K562 (cell line): ENCODE data around the gene BHLHE40. TPM values are rescaled to one million over a fixed set of nuclear protein-coding genes. Genes with fewer than 3 reads are reported as not detected.

Experiments
- ARID1B ChIP-seq: fragments of 450-650 bp; IDR thresholded peaks from 2 replicates; pipeline ENCODE4 v1.6.1; 2016; ENCODE audit warnings: antibody characterized with exemption, mild to moderate bottlenecking, inconsistent platforms
- DDX20 ChIP-seq: fragments of 450-650 bp; IDR thresholded peaks from 2 replicates; pipeline ENCODE4 v1.6.1; 2016; ENCODE audit warnings: missing genetic modification characterization, low read depth, mild to moderate bottlenecking, missing compliant biosample characterization, moderate library complexity
- DMBX1 ChIP-seq: fragments of 250-450 bp; sonication (Bioruptor Pico); IDR thresholded peaks from 2 replicates; pipeline ENCODE4 v1.8.0; 2022; ENCODE audit warnings: inconsistent platforms, mild to moderate bottlenecking, moderate library complexity, borderline replicate concordance
- ERF ChIP-seq: fragments of 450-650 bp; formaldehyde crosslinking; IDR thresholded peaks from 2 replicates; pipeline ENCODE4 v1.4.0; 2020; ENCODE audit warnings: mild to moderate bottlenecking, mixed read lengths
- HDAC6 ChIP-seq: IDR thresholded peaks from 2 replicates; pipeline ENCODE4 v1.6.1; 2012; ENCODE audit warnings: low read depth, mild to moderate bottlenecking, control low read depth, inconsistent platforms, low read length, moderate library complexity
- HNRNPH1 ChIP-seq: fragments of 200-400 bp; formaldehyde crosslinking; optimal IDR thresholded peaks from 2 replicates; pipeline ENCODE3; 2017; ENCODE audit warnings: low read depth, mild to moderate bottlenecking, low read length, moderate library complexity
- MAZ ChIP-seq, 2 experiments: fragments of 450-650 bp in 1 of 2; sonication (generic) in 1 of 2; formaldehyde crosslinking; IDR thresholded peaks in 1 of 2; conservative IDR thresholded peaks in 1 of 2; 2 replicates each; pipeline versions ENCODE4 v1.4.0 to v1.5.0; 2020; ENCODE audit warnings: mild to moderate bottlenecking in 1 of 2, missing genetic modification reagents in 1 of 2
- NCOA4 ChIP-seq: fragments of 450-650 bp; IDR thresholded peaks from 2 replicates; pipeline ENCODE4 v1.6.1; 2018; ENCODE audit warnings: mild to moderate bottlenecking; ENCODE audit not compliant: partially characterized antibody
- PTTG1 ChIP-seq: fragments of 450-650 bp; IDR thresholded peaks from 2 replicates; pipeline ENCODE4 v1.6.1; 2016; ENCODE audit warnings: low read depth, mild to moderate bottlenecking, missing genetic modification characterization, missing compliant biosample characterization
- ZBTB17 ChIP-seq: fragments of 450-650 bp; formaldehyde crosslinking; IDR thresholded peaks from 2 replicates; pipeline ENCODE4 v1.4.0; 2020; ENCODE audit warnings: mild to moderate bottlenecking
- ZNF316 ChIP-seq: fragments of 450-650 bp; IDR thresholded peaks from 2 replicates; pipeline ENCODE4 v1.6.1; 2016
- ZNF444 ChIP-seq: fragments of 250-450 bp; sonication (Bioruptor Pico); IDR thresholded peaks from 2 replicates; pipeline ENCODE4 v1.4.0; 2020; ENCODE audit warnings: mild to moderate bottlenecking, moderate library complexity
- ZNF766 ChIP-seq: fragments of 200-800 bp; sonication (Bioruptor generic); conservative IDR thresholded peaks from 2 replicates; pipeline ENCODE4 v1.6.1; 2016; ENCODE audit warnings: missing genetic modification characterization, missing compliant biosample characterization
- polyA plus RNA-seq, 8 experiments: library from polyadenylated mRNA; depleted of rRNA in 4 of 8; stranded (reverse) in 5 of 8; unstranded in 3 of 8; fragments of >200 nt; fragmentation: Nextera tagmentation in 2 of 8; fragmentation: Illumina TruSeq in 1 of 8; extraction: Ambion mirVana in 2 of 8; extraction: Trizol in 1 of 8; gene quantifications; 2 replicates each; pipeline versions ENCODE4 v1.2.1 to v1.2.3, GENCODE V29; 2011 to 2014; ENCODE audit warnings: inconsistent platforms in 1 of 8, missing spikeins in 1 of 8
- total RNA-seq, 7 experiments: library from RNA; depleted of rRNA in 6 of 7; stranded (reverse); fragments of >200 nt in 6 of 7; fragmentation: Illumina TruSeq in 2 of 7; extraction: Trizol in 2 of 7; gene quantifications; 2 replicates each; pipeline versions ENCODE4 v1.2.1 to v1.2.3, GENCODE V29; 2011 to 2021; ENCODE audit warnings: low replicate concordance in 1 of 7
- TF ChIP-seq, protein P1 (sequence below): IDR thresholded peaks from 3 replicates; pipeline ENCODE4 v1.6.1; 2011; ENCODE audit warnings: borderline replicate concordance, mild to moderate bottlenecking, moderate library complexity; ENCODE audit not compliant: insufficient read length; ENCODE audit errors: extremely low read depth
- TF ChIP-seq, protein P2 (sequence below): fragments of 250-450 bp; sonication (Bioruptor Pico); IDR thresholded peaks from 2 replicates; pipeline ENCODE4 v1.4.0; 2020
- TF ChIP-seq, protein P3 (sequence below), 2 experiments: fragments of 450-650 bp in 1 of 2; IDR thresholded peaks; 2 replicates each; pipeline ENCODE4 v1.6.1; 2011 to 2017; ENCODE audit warnings: low read depth in 2 of 2, antibody characterized with exemption in 1 of 2, borderline replicate concordance in 1 of 2, low read length in 1 of 2, mild to moderate bottlenecking in 1 of 2, mixed read lengths in 1 of 2; ENCODE audit not compliant: control insufficient read depth in 1 of 2
- TF ChIP-seq, protein P4 (sequence below): fragments of 250-450 bp; sonication (Bioruptor Pico); IDR thresholded peaks from 2 replicates; pipeline ENCODE4 v1.4.0; 2020; ENCODE audit warnings: mild to moderate bottlenecking, moderate library complexity, borderline replicate concordance

The BHLHE40 gene
- total and polyA plus RNA-seq, 9 of the 15 experiments (the other 6 are each of a cell fraction or from before 2014, with no cell fraction given): 12.0 to 83.9 (median 31.4) TPM

GRCh38 chr3:4996223-4996765 lies 17.1 kb downstream of the BHLHE40 start (continued):
- TF ChIP-seq, protein P1, sequence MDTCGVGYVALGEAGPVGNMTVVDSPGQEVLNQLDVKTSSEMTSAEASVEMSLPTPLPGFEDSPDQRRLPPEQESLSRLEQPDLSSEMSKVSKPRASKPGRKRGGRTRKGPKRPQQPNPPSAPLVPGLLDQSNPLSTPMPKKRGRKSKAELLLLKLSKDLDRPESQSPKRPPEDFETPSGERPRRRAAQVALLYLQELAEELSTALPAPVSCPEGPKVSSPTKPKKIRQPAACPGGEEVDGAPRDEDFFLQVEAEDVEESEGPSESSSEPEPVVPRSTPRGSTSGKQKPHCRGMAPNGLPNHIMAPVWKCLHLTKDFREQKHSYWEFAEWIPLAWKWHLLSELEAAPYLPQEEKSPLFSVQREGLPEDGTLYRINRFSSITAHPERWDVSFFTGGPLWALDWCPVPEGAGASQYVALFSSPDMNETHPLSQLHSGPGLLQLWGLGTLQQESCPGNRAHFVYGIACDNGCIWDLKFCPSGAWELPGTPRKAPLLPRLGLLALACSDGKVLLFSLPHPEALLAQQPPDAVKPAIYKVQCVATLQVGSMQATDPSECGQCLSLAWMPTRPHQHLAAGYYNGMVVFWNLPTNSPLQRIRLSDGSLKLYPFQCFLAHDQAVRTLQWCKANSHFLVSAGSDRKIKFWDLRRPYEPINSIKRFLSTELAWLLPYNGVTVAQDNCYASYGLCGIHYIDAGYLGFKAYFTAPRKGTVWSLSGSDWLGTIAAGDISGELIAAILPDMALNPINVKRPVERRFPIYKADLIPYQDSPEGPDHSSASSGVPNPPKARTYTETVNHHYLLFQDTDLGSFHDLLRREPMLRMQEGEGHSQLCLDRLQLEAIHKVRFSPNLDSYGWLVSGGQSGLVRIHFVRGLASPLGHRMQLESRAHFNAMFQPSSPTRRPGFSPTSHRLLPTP: no peak
- TF ChIP-seq HNRNPH1: no peak
- no peak for TF ChIP-seq HDAC6
- 0 out of 2 replicates have a peak, but pooled peaks have one; percentile 12 for TF ChIP-seq ZNF444 (CRISPR knock-in tag)
- TF ChIP-seq ZBTB17 (CRISPR knock-in tag): 0 out of 2 replicates have a peak, but pooled peaks have one; percentile 58
- peak; percentile 99 for TF ChIP-seq ZNF316
- peak; percentile 20; the same call in 1 of the 2 replicates for TF ChIP-seq DDX20 (tag)
- TF ChIP-seq NCOA4: no peak
- TF ChIP-seq, protein P2, sequence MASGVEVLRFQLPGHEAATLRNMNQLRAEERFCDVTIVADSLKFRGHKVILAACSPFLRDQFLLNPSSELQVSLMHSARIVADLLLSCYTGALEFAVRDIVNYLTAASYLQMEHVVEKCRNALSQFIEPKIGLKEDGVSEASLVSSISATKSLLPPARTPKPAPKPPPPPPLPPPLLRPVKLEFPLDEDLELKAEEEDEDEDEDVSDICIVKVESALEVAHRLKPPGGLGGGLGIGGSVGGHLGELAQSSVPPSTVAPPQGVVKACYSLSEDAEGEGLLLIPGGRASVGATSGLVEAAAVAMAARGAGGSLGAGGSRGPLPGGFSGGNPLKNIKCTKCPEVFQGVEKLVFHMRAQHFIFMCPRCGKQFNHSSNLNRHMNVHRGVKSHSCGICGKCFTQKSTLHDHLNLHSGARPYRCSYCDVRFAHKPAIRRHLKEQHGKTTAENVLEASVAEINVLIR (CRISPR knock-in tag): peak; percentile 28; the same call in 1 of the 2 replicates
- TF ChIP-seq PTTG1 (tag): peak; percentile 52; the same call in 1 of the 2 replicates
- TF ChIP-seq DMBX1 (CRISPR knock-in tag): peak; percentile 76
- TF ChIP-seq, protein P3, sequence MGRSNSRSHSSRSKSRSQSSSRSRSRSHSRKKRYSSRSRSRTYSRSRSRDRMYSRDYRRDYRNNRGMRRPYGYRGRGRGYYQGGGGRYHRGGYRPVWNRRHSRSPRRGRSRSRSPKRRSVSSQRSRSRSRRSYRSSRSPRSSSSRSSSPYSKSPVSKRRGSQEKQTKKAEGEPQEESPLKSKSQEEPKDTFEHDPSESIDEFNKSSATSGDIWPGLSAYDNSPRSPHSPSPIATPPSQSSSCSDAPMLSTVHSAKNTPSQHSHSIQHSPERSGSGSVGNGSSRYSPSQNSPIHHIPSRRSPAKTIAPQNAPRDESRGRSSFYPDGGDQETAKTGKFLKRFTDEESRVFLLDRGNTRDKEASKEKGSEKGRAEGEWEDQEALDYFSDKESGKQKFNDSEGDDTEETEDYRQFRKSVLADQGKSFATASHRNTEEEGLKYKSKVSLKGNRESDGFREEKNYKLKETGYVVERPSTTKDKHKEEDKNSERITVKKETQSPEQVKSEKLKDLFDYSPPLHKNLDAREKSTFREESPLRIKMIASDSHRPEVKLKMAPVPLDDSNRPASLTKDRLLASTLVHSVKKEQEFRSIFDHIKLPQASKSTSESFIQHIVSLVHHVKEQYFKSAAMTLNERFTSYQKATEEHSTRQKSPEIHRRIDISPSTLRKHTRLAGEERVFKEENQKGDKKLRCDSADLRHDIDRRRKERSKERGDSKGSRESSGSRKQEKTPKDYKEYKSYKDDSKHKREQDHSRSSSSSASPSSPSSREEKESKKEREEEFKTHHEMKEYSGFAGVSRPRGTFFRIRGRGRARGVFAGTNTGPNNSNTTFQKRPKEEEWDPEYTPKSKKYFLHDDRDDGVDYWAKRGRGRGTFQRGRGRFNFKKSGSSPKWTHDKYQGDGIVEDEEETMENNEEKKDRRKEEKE (IDR thresholded peaks at IDR 0.05; ENCODE audit: borderline replicate concordance in 1 of 2, control insufficient read depth in 1 of 2, low read depth in 2 of 2, low read length in 1 of 2): no peak
- TF ChIP-seq, protein P4, sequence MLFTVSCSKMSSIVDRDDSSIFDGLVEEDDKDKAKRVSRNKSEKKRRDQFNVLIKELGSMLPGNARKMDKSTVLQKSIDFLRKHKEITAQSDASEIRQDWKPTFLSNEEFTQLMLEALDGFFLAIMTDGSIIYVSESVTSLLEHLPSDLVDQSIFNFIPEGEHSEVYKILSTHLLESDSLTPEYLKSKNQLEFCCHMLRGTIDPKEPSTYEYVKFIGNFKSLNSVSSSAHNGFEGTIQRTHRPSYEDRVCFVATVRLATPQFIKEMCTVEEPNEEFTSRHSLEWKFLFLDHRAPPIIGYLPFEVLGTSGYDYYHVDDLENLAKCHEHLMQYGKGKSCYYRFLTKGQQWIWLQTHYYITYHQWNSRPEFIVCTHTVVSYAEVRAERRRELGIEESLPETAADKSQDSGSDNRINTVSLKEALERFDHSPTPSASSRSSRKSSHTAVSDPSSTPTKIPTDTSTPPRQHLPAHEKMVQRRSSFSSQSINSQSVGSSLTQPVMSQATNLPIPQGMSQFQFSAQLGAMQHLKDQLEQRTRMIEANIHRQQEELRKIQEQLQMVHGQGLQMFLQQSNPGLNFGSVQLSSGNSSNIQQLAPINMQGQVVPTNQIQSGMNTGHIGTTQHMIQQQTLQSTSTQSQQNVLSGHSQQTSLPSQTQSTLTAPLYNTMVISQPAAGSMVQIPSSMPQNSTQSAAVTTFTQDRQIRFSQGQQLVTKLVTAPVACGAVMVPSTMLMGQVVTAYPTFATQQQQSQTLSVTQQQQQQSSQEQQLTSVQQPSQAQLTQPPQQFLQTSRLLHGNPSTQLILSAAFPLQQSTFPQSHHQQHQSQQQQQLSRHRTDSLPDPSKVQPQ: 0 out of 2 replicates have a peak, but pooled peaks have one; percentile 50
- TF ChIP-seq ZNF766 (CRISPR knock-in tag): no peak; the same call in 1 of the 2 replicates
- TF ChIP-seq MAZ (CRISPR knock-in tag; conservative IDR thresholded peaks at IDR 0.05 in 1 of 2, IDR thresholded peaks at IDR 0.05 in 1 of 2): peak; percentile 11 to 20; a peak in 1 of 4 replicates
- no peak for TF ChIP-seq ERF (CRISPR knock-in tag)
- peak; percentile 29; the same call in 1 of the 2 replicates for TF ChIP-seq ARID1B
